Coronary artery (tissue), 2 donors: ENCODE results near the gene CTSE.
A peak's percentile ranks its signal among the peaks of the same experiment; 100 is the strongest.

Experiments used
- DNase-seq: peaks from one replicate; pipeline ENCODE4 v3.0.0-alpha.2; 2017; ENCODE audit warnings: low spot score
- H3K27ac ChIP-seq, 2 donors: fragments of 200-600 bp; sonication (generic); one replicate each; pipeline ENCODE4 v1.5.1; 2016 to 2019
- H3K4me3 ChIP-seq: fragments of 200-600 bp; sonication (generic); 2 replicates; pipeline ENCODE4 v1.5.1; 2016; ENCODE audit warnings: mild to moderate bottlenecking, moderate library complexity
- CTCF ChIP-seq: fragments of 200-600 bp; sonication (generic); IDR thresholded peaks from one replicate; pipeline ENCODE4 v1.5.1; 2019; ENCODE audit warnings: antibody characterized with exemption

The CTSE gene

DNA sequence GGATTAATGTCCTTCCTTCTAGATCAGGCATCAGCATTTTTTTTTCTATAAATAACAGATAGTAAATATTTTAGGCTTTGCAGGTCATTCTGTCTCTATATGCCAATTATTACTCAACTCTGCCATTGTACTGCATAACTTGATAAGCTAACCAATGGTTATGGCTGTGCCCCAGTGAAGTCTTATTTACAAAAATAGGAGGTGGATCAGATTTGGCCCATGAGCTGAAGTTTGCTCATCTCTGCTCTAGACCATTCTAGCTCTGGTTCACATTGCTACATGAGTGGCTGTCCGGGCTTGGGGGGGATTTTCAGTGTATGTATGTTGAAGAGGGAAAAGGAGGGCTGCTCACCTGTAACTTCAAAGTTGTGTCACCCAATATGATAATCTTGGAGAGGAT lies 30.6 kb downstream of the CTSE start:
- no peak for DNase-seq
- Histone ChIP-seq H3K4me3 (no peak overlapping the region), H3K27ac (no peak overlapping the region)
- TF ChIP-seq CTCF, result no peak

DNA sequence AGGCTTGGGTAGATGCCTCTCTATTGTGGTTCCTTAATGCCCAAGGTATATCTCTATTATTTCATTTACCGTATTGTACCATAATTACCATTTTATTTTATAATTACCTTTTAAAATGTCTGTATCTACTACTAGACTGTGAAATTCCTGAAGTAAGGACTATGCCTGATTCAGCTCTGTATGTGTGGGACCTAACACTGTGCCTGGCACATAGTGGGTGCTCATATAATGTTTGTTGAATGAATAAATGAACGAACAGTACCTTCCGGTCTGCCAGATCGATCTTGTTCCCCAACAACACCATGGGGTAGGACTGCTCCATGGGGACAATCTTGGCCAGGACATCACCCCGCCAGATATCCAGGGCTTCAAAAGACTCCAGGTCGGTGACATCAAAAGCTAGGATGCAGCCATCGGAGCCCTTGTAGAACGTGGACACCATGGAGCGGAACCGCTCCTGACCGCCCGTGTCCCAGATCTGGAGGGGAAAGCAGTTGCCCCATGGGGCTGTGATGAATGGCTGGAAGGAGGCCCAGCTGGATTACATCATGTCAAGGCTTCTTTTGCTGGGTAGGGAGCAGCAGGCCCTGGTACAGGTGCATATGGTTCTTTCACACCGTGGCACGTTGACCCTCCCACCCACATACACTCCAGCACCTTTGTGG lies 31.3 kb downstream of the CTSE start:
- DNase-seq, result no peak
- Histone ChIP-seq H3K4me3 (no peak overlapping the region), H3K27ac (no peak overlapping the region)
- TF ChIP-seq CTCF, result no peak

DNA sequence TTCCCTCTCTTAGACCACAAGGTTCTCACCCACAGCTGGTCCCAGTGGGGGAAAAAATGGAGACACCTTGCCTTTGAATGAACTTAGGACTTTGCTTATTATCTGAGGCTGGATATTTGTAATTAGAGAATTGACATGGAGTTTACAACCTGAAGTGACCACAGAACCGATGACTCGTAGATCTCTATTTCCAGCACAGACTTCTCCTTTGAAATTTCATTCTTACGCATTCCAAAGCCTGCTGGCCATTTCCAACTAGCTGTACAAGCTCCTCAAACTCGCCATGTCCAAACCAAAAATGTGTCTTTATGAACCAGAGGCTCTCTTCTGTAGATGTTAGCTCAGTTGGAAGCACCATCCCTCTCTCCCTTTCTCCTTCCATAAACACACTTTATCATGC lies 32.5 kb downstream of the CTSE start:
- TF ChIP-seq CTCF, result no peak
- DNase-seq, result no peak
- Histone ChIP-seq H3K4me3 (no peak overlapping the region), H3K27ac (no peak overlapping the region)

GRCh38 chr1:205990226-205990625 lies 33.5 kb downstream of the CTSE start:
- Histone ChIP-seq H3K4me3 (no peak overlapping the region), H3K27ac (no peak overlapping the region)
- DNase-seq, result no peak
- no peak for TF ChIP-seq CTCF

GRCh38 chr1:205989786-205990185 lies 33.9 kb downstream of the CTSE start:
- Histone ChIP-seq H3K27ac (no peak overlapping the region), H3K4me3 (no peak overlapping the region)
- no peak for DNase-seq
- TF ChIP-seq CTCF, result no peak

- Histone ChIP-seq H3K27ac (peak overlapping the region in 1 of 2 donors; percentile 40), H3K4me3 (no peak overlapping the region)
- no peak for DNase-seq
- no peak for TF ChIP-seq CTCF
Measured at GRCh38 chr1:205988585-205988995, 35.1 kb downstream of the CTSE start.

DNA sequence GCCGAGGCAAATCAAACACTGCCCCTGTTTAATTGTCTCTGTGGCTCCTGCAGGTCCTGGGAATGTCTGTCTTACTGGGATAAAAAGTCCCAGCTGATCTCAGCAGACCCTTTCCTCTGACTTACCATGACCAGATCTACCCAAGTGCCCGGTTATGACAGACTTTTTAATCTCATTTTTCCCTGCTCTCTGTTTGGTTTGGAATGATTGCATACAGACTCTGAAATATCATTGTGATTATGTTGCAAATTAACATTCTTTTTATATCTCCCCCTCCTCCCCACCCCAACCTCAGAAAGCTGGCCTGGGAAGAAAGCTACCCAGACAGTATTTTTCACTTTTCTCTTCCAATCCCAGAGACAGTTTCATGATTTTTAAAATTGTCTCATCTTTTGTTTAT lies 36.8 kb downstream of the CTSE start:
- DNase-seq, result no peak
- TF ChIP-seq CTCF, result no peak
- no peak overlapping the region for H3K4me3 ChIP-seq
- peak overlapping the region; percentile 38 to 65 for H3K27ac ChIP-seq
